NCI-H1436 (cell line): ENCODE measurements around the gene BRD2.

Experiments used
- DNase-seq: peaks from one replicate; lab custom pipeline; 2025; lab: John Stamatoyannopoulos, UW

Gene BRD2

DNA sequence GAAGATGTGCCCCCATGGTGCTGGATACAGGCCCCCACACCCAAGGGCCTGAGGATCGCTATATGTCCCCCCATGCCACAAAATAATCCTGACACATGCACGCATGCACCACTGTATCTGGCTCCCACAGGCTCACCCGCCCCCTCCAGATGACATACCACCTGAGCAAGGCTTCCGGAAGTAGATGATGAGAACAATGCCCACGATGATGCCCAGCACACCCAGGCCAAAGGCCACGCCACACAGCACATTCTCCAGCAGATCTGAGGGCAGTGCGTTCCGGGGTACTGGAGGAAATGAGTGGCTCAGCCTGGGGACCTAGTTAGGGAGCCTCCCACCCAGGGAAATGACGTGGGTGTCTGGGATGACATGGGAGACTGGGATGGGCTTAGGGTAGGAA lies 19.3 kb upstream of the BRD2 start:
- no peak for DNase-seq

DNA sequence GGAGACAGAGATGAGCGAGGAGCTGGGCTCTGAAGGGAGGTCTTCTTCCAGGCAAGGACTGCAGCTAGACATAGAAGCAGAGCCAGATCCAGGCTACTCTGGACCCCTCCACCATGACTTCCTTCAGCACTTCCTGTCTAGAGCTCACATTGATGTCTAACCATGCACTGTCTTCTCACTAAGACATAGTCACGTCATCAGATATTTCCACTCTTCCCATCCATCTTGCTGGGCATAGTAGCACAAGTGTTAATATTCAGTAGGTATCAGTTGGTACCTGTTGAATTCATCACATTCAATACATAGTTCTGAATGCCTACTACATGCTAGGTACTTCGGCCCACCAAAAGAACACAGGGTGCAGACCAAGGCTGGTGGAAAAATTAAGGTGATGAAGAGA lies 18.4 kb upstream of the BRD2 start:
- DNase-seq = no peak

- no peak for DNase-seq
These were observed 17.9 kb upstream of the BRD2 start for GRCh38 chr6:32950449-32950848.

GRCh38 chr6:32952817-32953739 lies 15.3 kb upstream of the BRD2 start, which contains the start of gene HLA-DMA:
TSS of gene HLA-DMA (minus strand) at chr6:32953097. CDS start at chr6:32953036, 61 bp downstream.
- DNase-seq = no peak

DNA sequence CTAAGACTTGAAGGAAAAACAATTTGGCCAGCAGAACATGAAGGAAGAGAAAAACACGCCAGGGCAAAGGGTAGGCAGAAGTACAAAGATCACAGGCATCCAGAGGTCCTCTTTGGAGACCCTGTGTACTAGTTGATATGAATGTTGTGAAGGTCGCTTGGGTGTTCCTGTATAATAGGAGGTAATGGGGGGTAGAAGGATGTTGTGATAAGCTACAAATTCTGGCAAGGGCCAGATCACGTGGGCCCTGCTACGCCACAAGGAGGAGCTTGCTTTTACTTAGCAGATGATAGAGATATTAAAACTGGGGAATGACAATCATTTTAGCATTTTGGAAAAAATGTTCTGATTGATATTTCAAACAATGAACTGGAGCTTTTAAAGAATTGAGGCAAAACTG lies 14.6 kb upstream of the BRD2 start:
- DNase-seq = no peak

GRCh38 chr6:32954267-32954666 lies 14.1 kb upstream of the BRD2 start:
- no peak for DNase-seq

GRCh38 chr6:32954986-32955802 lies 13.2 kb upstream of the BRD2 start:
- no peak for DNase-seq

DNA sequence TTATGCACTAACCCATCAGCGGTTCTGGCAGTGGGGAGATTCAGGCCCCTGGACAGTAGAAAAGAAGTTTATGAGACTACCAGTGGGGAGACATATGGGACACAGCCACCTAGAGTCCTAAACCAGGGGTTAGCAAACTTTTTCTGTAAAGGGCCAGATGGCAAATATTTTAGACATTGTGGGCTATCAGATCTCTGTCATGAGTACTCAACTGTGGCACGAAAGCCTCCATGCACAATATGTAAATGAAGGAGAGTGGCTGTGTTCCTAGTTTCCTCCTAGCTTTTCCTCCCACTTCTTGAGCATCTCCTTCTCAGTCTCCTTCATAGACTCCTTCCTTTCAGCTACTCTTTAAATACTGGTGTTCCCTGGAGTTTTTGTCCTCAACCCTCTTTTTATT lies 12.2 kb upstream of the BRD2 start:
- no peak for DNase-seq

DNA sequence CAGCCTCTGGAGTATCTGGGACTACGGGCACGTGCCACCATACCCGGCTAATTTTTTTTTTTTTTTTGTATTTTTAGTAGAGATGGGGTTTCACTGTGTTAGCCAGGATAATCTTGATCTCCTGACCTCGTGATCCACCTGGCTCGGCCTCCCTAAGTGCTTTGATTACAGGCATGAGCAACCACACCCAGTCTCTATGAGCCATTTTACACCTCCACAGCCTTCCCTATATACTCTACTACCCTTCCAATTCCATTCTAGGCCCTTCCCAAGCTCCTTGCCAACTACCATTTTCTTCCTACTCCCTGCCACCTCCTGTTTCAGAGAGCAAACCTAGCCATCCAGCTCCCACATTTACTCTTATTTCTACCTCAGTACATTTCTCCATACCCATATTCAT lies 7.8 kb upstream of the BRD2 start:
- no peak for DNase-seq

DNA sequence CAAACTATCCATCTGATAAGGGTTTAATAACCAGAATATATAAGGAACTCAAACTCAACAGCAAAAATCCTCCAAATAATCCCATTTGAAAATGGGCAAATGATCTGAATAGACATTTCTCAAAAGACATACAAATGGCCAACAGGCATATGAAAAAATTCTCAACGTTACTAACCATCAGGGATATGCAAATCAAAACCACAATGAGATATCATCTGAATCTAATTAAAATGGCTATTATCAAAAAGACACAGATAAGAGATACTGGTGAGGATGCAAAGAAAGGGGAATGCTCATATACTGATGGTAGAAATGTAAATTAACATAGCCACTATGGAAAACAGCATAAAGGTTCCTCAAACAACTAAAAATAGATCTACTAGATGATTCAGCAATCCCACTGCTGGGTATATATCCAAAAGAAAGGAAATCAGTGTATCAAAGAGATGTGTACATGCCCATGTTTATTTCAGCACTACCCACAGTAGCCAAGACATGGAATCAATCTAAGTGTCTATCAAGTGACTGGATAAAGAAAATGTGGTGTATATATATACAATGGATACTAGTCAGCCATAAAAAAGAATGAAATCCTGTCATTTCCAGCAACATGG lies 6.1 kb upstream of the BRD2 start:
- DNase-seq = no peak

DNA sequence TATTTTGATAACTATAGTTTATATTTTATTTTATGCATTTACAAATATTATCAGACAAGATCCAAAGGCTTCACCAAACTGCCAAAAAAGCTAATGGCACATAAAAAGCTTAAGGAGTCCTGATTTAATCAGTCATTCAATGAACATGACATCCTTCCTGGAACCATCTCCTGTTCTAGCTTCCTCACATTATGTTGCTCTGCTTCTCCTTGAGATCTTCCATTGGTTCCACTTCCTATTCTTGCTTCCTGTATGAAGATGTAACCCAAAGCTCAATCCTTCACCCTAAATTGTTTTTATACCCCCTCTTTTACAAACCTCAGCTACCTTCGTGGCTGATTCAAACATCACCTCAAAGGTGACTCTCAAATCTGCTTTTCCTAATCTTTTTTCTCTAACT lies 4.5 kb upstream of the BRD2 start:
- no peak for DNase-seq

- DNase-seq = no peak
These were observed 3.6 kb upstream of the BRD2 start for GRCh38 chr6:32964776-32965175.

GRCh38 chr6:32967151-32968091 lies 973 bp upstream of the BRD2 start:
- DNase-seq = peak; percentile 19

DNA sequence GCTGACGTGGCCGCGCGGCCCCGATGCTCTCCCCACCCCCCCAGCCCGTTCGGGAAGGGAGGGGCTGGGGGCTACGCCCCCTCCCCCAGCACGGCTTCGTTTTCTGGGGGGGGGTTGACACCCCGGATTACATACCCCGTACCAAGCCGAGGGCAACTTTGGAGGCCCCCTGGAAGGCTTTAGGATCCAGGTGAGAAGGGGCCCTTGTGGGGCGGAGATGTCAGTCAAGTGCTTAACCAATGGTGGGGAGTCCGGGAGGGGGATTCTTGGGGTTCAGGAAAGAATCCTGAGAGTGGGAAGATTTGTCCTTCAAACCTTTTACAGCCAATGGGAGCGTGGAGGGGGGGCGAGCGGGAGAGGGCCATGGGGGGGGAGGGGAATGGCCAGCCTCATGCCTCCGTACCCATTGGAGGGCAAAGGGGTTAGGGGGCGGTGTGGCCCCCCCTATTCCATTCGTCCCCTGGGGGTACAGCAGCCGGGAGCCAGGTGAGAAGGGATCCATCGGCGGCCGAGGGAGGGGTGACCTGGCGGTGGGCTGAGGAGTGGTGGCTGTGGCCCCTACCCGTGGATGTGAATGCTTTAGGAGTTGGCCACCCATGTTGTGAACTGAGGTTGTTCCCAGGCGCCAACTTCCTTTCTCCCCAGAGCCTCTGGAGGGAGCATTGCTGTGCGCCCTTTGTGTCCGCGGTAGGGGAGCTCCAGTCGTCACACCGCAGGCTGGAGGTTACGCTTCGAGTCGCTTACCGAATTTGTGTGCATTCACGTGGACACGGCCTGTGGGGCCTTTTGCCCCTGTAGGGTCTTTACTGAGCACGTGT lies 682 bp downstream of the BRD2 start:
- peak; percentile 81 for DNase-seq

GRCh38 chr6:32969685-32970412 lies 1.5 kb downstream of the BRD2 start:
- peak; percentile 64 for DNase-seq

GRCh38 chr6:32970413-32971241 lies 2.2 kb downstream of the BRD2 start:
- DNase-seq = peak; percentile 78

DNA sequence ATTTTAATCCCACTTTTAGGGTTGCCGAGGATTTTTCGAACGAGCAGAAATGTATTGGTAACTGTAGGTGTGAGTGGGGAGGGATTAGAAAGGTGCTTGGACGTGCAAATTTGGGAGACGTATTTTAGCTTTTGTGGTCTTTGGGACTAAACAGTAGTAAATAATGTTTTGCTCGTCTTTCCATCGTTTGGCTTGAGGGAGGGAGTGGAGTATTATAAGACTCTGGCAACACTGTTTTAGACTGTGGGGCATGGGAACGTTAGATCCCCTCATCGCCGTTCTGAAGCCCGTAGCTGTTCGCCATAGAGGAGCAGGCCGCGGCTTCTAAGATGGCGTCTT lies 2.8 kb downstream of the BRD2 start:
- no peak for DNase-seq

- DNase-seq = peak; percentile 99
These were observed 3.4 kb downstream of the BRD2 start for GRCh38 chr6:32971581-32972352.
